Mesenchymal stem cell (in vitro differentiated cells and primary cell): ENCODE data around the gene IL16.
A peak's percentile ranks its signal among the peaks of the same experiment; 100 is the strongest.

Source experiments
- DNase-seq: peaks from one replicate; pipeline ENCODE4 v3.0.0-alpha.2; 2013
- H2AFZ ChIP-seq: one replicate; pipeline ENCODE4 v1.6.1; 2013; ENCODE audit warnings: low read depth, mild to moderate bottlenecking, control low read depth, inconsistent platforms, low read length, moderate library complexity
- H2AK5ac ChIP-seq: 2 replicates; pipeline ENCODE4 v1.6.1; 2013; ENCODE audit warnings: low read length, moderate library complexity, mild to moderate bottlenecking, inconsistent platforms; ENCODE audit not compliant: severe bottlenecking
- H2BK120ac ChIP-seq: one replicate; pipeline ENCODE4 v1.6.1; 2013; ENCODE audit warnings: low read depth, mild to moderate bottlenecking, inconsistent platforms, low read length, moderate library complexity
- H2BK12ac ChIP-seq, 2 experiments: one replicate each; pipeline ENCODE4 v1.6.1; 2013; ENCODE audit warnings: inconsistent platforms in 2 of 2, low read length in 2 of 2, mild to moderate bottlenecking in 2 of 2, moderate library complexity in 2 of 2, control low read depth in 1 of 2
- H2BK15ac ChIP-seq: one replicate; pipeline ENCODE4 v1.6.1; 2013; ENCODE audit warnings: mild to moderate bottlenecking, low read depth, inconsistent platforms; ENCODE audit not compliant: poor library complexity, severe bottlenecking
- H2BK5ac ChIP-seq: 2 replicates; pipeline ENCODE4 v1.6.1; 2013; ENCODE audit warnings: low read depth, mild to moderate bottlenecking, low read length, control low read depth, inconsistent platforms; ENCODE audit not compliant: poor library complexity, severe bottlenecking
- H3K14ac ChIP-seq, 2 experiments: one replicate each; pipeline ENCODE4 v1.6.1; 2013; ENCODE audit warnings: inconsistent platforms in 2 of 2, low read length in 2 of 2, control low read depth in 1 of 2, mild to moderate bottlenecking in 1 of 2, moderate library complexity in 1 of 2
- H3K18ac ChIP-seq, 2 experiments: one replicate each; pipeline ENCODE4 v1.6.1; 2013; ENCODE audit warnings: inconsistent platforms in 2 of 2, low read length in 2 of 2, control low read depth in 1 of 2, low read depth in 1 of 2, mild to moderate bottlenecking in 1 of 2
- H3K23ac ChIP-seq, 2 experiments: one replicate each; pipeline ENCODE4 v1.6.1; 2013; ENCODE audit warnings: inconsistent platforms in 2 of 2, low read length in 2 of 2, mild to moderate bottlenecking in 2 of 2, moderate library complexity in 2 of 2, control low read depth in 1 of 2
- H3K27ac ChIP-seq: 2 replicates; pipeline ENCODE4 v1.5.1; 2013; ENCODE audit warnings: mild to moderate bottlenecking, moderate library complexity, low read length, control low read depth, inconsistent platforms; ENCODE audit not compliant: poor library complexity, severe bottlenecking
- H3K27me3 ChIP-seq, 2 experiments: 2 replicates each; pipeline versions ENCODE4 v1.6.1 to v1.7.0; 2013; ENCODE audit warnings: low read length in 2 of 2, mild to moderate bottlenecking in 2 of 2, moderate library complexity in 2 of 2, control low read depth in 1 of 2, inconsistent platforms in 1 of 2; ENCODE audit not compliant: control insufficient read depth in 1 of 2, insufficient read depth in 1 of 2
- H3K36me3 ChIP-seq, 2 experiments: 2 replicates each; pipeline versions ENCODE4 v1.6.1 to v1.7.0; 2013; ENCODE audit warnings: low read length in 2 of 2, control low read depth in 1 of 2, inconsistent platforms in 1 of 2, low read depth in 1 of 2, mild to moderate bottlenecking in 1 of 2; ENCODE audit not compliant: insufficient read depth in 2 of 2, control insufficient read depth in 1 of 2
- H3K4ac ChIP-seq, 2 experiments: one replicate each; pipeline ENCODE4 v1.6.1; 2013; ENCODE audit warnings: inconsistent platforms in 2 of 2, low read length in 2 of 2, mild to moderate bottlenecking in 2 of 2, moderate library complexity in 2 of 2, control low read depth in 1 of 2, low read depth in 1 of 2
- H3K4me1 ChIP-seq: 2 replicates; pipeline ENCODE4 v1.6.1; 2013; ENCODE audit warnings: low read depth, low read length, control low read depth; ENCODE audit not compliant: control insufficient read depth, insufficient read depth
- H3K4me2 ChIP-seq: 2 replicates; pipeline ENCODE4 v1.6.1; 2013; ENCODE audit warnings: low read length, mild to moderate bottlenecking, inconsistent platforms; ENCODE audit not compliant: poor library complexity, severe bottlenecking
- H3K4me3 ChIP-seq, 2 experiments: 2 replicates each; pipeline versions ENCODE4 v1.5.1 to v1.7.0; 2013; ENCODE audit warnings: low read length in 2 of 2, mild to moderate bottlenecking in 2 of 2, control low read depth in 1 of 2, low read depth in 1 of 2; ENCODE audit not compliant: insufficient read depth in 1 of 2
- H3K79me1 ChIP-seq: replicated peaks from 2 replicates; pipeline ENCODE4 v1.6.1; 2013; ENCODE audit warnings: mild to moderate bottlenecking, control low read depth, low read length, inconsistent platforms; ENCODE audit not compliant: poor library complexity, severe bottlenecking
- H3K9ac ChIP-seq: 2 replicates; pipeline ENCODE4 v1.7.0; 2013; ENCODE audit warnings: mild to moderate bottlenecking, low read length, moderate library complexity
- H3K9me3 ChIP-seq: 2 replicates; pipeline ENCODE4 v1.7.0; 2013; ENCODE audit warnings: mild to moderate bottlenecking, low read length; ENCODE audit not compliant: control insufficient read depth
- H4K8ac ChIP-seq: one replicate; pipeline ENCODE4 v1.6.1; 2013; ENCODE audit warnings: inconsistent platforms, mild to moderate bottlenecking, low read length, moderate library complexity
- H4K91ac ChIP-seq: one replicate; pipeline ENCODE4 v1.6.1; 2013; ENCODE audit warnings: mild to moderate bottlenecking, low read length, inconsistent platforms
- WGBS: methylation state at CpG from one replicate; pipeline ENCODE4 v1.1.7; 2013; ENCODE audit warnings: mixed read lengths; 5-methylcytosine and 5-hydroxymethylcytosine counted together

The IL16 gene

GRCh38 chr15:81254916-81255290, 58.2 kb downstream of the IL16 start:
- no peak overlapping the region for H4K8ac ChIP-seq
- no peaks in the 10 kb centered on the region for H3K4me1 ChIP-seq
- no peak overlapping the region for H2AFZ ChIP-seq
- peaks cover 0 to 19% of the 10 kb centered on the region in 2 experiments for H3K27me3 ChIP-seq
- H3K14ac ChIP-seq = no peak overlapping the region
- no peak overlapping the region for H3K23ac ChIP-seq
- no peak overlapping the region for H3K4me3 ChIP-seq
- H2BK15ac ChIP-seq = no peak overlapping the region
- H3K27ac ChIP-seq = no peak overlapping the region
- H3K9ac ChIP-seq = peak overlapping the region; percentile 72
- H3K9me3 ChIP-seq = peaks cover 11% of the 10 kb centered on the region
- no peak overlapping the region for H2AK5ac ChIP-seq
- no peak overlapping the region for H3K4me2 ChIP-seq
- no peak overlapping the region for H2BK120ac ChIP-seq
- H3K4ac ChIP-seq = no peak overlapping the region
- no peaks in the 10 kb centered on the region for H3K36me3 ChIP-seq
- no peak overlapping the region for H3K18ac ChIP-seq
- no peak overlapping the region for H2BK12ac ChIP-seq
- no peak overlapping the region for H4K91ac ChIP-seq
- no peaks in the 10 kb centered on the region for H3K79me1 ChIP-seq
- 77% methylated on average over 3 of the region's 3 CpGs for WGBS
- no peak for DNase-seq
- no peak overlapping the region for H2BK5ac ChIP-seq

DNA sequence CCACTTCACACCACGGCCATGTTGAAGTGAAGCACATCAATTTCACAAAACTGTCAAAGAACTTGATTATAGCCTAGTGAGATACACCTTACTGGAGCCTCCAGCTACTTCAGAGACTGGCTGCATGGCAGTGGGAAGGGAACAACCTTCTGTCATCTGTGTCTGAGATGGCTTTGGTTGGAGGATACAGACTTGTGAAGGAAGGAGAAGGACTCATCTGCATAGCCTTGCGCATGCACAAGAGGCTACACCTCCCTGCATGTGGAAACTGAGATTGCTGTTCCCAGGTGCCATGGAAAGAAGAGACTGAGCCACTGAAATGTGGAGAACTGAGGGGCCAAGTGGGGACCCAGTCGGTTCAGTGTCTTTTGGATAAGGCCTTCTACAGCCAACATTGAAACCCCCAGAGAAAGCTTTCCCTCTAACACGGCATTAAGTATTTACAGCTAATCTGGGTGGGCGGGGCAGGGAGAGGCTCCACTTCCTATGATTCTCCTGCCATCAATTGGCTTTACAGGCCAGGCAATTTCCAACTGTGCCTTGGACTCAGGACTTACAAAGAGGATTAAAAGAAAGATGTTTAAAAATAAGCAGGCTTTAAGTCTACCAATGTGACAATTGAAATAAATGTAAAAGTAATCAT, 58.8 kb downstream of the IL16 start:
- DNase-seq = no peak
- Histone ChIP-seq H2BK120ac (no peak overlapping the region), H3K4me3 (no peak overlapping the region), H3K36me3 (no peaks in the 10 kb centered on the region), H3K27me3 (peaks cover 0 to 21% of the 10 kb centered on the region in 2 experiments), H3K4ac (no peak overlapping the region), H2AFZ (no peak overlapping the region), H2BK15ac (no peak overlapping the region), H3K27ac (no peak overlapping the region), H2BK12ac (no peak overlapping the region), H3K9ac (no peak overlapping the region), H3K14ac (no peak overlapping the region), H2AK5ac (no peak overlapping the region), H3K9me3 (peaks cover 5% of the 10 kb centered on the region), H4K91ac (no peak overlapping the region), H3K4me1 (no peaks in the 10 kb centered on the region), H3K79me1 (no peaks in the 10 kb centered on the region), H3K23ac (no peak overlapping the region), H2BK5ac (no peak overlapping the region), H3K4me2 (no peak overlapping the region), H4K8ac (no peak overlapping the region), H3K18ac (no peak overlapping the region)
- 60% methylated on average over 5 of the region's 5 CpGs for WGBS

- H2AFZ ChIP-seq = no peak overlapping the region
- H3K9me3 ChIP-seq = peaks cover under 1% of the 10 kb centered on the region
- H3K27me3 ChIP-seq = peaks cover 0 to 21% of the 10 kb centered on the region in 2 experiments
- no peak overlapping the region for H3K4me2 ChIP-seq
- H3K4me1 ChIP-seq = no peaks in the 10 kb centered on the region
- no peak overlapping the region for H4K8ac ChIP-seq
- no peak overlapping the region for H2BK120ac ChIP-seq
- DNase-seq = no peak
- no peak overlapping the region for H3K4me3 ChIP-seq
- H3K79me1 ChIP-seq = no peaks in the 10 kb centered on the region
- H3K23ac ChIP-seq = no peak overlapping the region
- no peak overlapping the region for H4K91ac ChIP-seq
- H3K4ac ChIP-seq = no peak overlapping the region
- H2BK12ac ChIP-seq = no peak overlapping the region
- H2BK5ac ChIP-seq = no peak overlapping the region
- no peak overlapping the region for H3K9ac ChIP-seq
- H2BK15ac ChIP-seq = no peak overlapping the region
- H3K14ac ChIP-seq = no peak overlapping the region
- H2AK5ac ChIP-seq = no peak overlapping the region
- H3K27ac ChIP-seq = no peak overlapping the region
- H3K18ac ChIP-seq = no peak overlapping the region
- H3K36me3 ChIP-seq = no peaks in the 10 kb centered on the region
Observed at GRCh38 chr15:81255958-81256320, 59.3 kb downstream of the IL16 start.

DNA sequence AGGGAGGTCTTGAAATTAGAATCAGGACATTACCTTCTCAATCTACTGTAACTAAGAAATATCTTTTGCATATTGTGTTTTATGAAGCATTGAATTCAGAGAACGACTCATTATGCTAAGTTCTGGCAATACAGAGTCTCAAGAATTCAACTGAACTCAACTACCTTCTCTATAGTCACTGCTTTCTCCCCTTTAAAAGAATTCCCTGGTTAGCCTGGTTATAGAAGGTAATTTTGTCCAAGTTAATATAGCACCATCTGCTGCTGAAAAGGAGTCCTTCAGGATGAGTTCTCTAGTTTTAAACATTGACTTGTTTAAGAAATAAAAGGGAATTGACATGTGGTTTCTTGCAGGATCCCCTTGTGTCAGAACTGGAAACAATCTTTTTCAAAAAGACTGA, 60.2 kb downstream of the IL16 start:
- H3K27me3 ChIP-seq = peaks cover 0 to 27% of the 10 kb centered on the region in 2 experiments
- H2BK120ac ChIP-seq = no peak overlapping the region
- no CpG with 5 or more reads among the region's 1 CpG for WGBS
- no peak overlapping the region for H2BK12ac ChIP-seq
- H3K18ac ChIP-seq = no peak overlapping the region
- H3K14ac ChIP-seq = no peak overlapping the region
- no peak overlapping the region for H3K4ac ChIP-seq
- H2BK5ac ChIP-seq = no peak overlapping the region
- H4K8ac ChIP-seq = no peak overlapping the region
- no peak overlapping the region for H4K91ac ChIP-seq
- no peaks in the 10 kb centered on the region for H3K4me1 ChIP-seq
- no peaks in the 10 kb centered on the region for H3K79me1 ChIP-seq
- H3K4me2 ChIP-seq = no peak overlapping the region
- no peak overlapping the region for H2AFZ ChIP-seq
- no peak overlapping the region for H2BK15ac ChIP-seq
- H3K4me3 ChIP-seq = no peak overlapping the region
- no peak overlapping the region for H3K9ac ChIP-seq
- H3K27ac ChIP-seq = no peak overlapping the region
- peak; percentile 33 for DNase-seq
- H3K9me3 ChIP-seq = no peaks in the 10 kb centered on the region
- H3K36me3 ChIP-seq = no peaks in the 10 kb centered on the region
- no peak overlapping the region for H3K23ac ChIP-seq
- H2AK5ac ChIP-seq = no peak overlapping the region
